ENCODE results near the gene ASB1.

ASB1 gene

DNA sequence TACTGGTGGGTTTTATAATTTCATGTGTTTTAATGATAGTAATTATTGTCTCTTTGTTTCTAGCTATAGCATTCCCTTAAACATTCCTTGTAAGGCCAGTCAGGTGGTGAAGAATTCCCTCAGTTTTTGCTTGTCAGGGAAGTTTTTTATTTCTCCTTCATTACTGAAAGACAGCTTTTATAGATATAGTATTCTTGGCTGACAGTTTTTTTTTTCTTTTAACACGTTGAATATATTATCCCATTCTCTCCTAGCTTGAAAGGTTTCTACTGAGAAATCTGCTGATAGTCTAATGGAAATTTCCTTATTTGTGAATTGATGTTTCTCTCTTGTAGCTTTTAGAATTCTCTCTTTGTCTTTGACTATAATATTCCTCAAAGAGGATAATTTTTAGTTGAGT, 46.8 kb downstream of the ASB1 start:
- DNase-seq, result no peak

DNA sequence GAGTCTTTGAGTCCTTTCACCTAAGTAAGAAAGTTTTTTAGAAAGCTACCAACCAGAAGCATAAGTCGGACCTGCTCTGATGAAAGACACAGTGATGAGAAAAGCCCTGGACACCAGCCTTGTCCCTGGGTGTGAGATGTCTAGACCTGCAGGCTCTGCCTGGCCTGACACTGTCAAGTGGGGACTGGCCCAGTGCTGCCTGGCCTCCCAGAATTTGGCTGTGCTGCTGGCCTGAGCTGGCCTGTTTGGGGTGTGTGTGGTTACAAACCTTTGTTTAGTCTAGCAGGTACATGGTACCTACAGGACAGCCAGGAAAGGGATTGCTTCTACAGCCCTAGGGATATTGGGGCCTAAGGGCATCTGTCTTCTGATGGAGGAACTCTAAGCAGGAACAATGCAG, 48.3 kb downstream of the ASB1 start:
- DNase-seq, result no peak

DNA sequence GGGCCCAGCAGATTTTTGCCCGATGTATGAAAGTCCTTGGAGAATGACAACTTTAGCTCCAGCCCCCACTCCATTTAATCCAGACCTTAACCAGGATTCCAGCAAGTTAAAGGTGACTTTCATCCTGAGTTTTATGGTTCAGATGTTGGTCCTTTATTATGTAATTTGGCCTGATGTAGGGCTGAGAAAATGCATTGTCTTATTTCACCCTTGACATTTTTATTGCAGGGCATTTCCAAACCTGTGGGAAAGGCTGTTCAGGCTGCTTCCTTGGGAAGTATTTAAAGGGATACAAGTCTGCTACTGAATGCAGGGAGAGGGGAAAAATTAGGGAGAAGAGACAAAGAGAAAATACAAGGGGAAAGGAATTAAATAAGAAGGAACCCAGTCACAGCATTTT, 48.8 kb downstream of the ASB1 start:
- no peak for DNase-seq

DNA sequence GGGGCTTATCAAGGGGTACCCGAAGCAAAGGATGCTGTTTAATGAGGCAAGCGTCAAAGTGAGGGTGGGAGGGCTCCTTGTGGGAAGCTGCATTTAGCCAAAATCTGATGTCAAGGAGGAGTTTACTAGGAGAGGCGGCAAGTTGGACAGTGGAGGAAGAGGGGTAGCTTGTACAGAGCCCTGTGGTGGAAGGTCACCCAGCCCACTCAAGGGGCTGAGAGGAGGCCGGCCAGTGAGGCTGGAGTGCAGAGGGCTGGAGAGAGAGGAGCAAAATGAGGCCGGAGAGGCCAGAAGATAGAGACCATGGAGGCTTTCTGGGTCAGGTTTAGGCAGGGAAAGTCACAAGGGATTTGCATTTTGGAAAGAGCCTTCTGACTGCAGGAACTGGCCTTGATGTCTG, 49.5 kb downstream of the ASB1 start:
- no peak for DNase-seq

DNA sequence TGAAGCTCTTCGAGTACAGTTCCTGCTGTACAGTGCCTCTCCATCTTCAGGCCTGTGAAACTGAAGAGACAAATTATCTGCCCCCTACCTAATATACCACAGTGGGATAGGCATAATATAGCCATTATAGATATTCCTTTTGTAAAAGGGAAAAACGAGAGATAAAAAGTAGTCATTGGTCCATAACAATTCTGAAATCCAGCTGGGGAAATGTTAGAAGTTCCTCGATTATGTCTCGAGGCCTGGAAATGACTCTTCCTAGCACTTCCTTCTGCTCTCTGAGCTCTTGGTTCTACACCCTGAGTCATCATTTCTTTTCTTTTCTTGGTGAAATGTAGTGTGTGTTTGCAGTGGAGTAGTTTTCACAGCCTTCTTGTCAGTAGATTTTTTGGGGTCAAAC, 51.5 kb downstream of the ASB1 start:
- DNase-seq, result no peak

DNA sequence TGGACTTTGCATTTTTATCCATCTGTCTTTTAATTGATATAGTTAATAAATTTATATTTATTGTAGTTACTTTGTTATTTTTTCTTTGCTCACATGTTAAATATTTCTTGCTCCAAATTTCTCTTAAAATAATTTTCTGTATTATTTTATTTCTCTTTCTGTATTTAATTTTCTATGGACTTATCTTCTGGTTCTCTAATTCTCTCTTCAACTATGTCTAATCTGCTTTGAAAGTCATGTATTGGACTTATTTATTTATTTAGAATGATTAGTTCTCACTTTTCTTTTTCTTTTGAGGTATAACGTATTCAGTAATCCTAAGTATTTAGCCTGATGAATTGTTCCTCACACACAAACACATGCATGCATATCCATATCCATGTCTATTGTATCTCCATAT, 53.1 kb downstream of the ASB1 start:
- DNase-seq, result no peak

DNA sequence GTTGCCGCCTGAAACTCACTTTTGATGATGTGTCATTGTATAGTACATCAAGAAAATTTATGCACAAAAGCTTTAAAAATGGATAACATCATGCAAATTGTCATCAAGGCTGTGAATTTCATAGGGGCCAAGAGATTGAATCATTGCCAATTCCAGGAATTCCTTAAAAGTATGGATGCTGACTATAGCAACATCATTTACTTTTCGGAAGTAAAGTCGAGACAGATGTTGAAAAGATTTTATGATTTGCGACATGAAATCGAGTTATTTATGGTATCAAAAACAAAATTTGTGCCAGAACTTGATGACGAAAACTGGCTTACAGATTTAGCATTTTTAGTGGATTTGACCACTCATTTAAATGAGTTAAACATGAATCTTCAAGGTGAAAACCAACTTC, 56.3 kb downstream of the ASB1 start:
- DNase-seq, result no peak

DNA sequence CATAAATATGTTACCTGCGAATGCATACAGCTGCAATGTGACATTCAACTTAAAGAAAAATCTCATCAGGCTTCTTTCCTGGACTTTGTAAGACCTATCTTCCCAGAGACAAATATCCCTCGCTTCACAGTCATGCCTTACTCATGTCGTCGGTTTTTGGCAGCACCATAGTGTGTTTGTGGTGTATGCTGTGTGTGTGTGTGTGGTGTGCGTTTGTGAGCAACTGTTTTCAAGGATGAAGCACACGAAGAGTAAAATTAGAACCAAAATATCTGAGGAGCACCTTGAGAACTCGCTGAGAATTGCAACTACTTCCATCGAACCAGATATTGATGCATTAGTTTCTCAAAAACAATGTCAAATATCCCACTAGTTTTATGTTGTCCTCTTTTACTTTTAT, 56.9 kb downstream of the ASB1 start:
- no peak for DNase-seq

DNA sequence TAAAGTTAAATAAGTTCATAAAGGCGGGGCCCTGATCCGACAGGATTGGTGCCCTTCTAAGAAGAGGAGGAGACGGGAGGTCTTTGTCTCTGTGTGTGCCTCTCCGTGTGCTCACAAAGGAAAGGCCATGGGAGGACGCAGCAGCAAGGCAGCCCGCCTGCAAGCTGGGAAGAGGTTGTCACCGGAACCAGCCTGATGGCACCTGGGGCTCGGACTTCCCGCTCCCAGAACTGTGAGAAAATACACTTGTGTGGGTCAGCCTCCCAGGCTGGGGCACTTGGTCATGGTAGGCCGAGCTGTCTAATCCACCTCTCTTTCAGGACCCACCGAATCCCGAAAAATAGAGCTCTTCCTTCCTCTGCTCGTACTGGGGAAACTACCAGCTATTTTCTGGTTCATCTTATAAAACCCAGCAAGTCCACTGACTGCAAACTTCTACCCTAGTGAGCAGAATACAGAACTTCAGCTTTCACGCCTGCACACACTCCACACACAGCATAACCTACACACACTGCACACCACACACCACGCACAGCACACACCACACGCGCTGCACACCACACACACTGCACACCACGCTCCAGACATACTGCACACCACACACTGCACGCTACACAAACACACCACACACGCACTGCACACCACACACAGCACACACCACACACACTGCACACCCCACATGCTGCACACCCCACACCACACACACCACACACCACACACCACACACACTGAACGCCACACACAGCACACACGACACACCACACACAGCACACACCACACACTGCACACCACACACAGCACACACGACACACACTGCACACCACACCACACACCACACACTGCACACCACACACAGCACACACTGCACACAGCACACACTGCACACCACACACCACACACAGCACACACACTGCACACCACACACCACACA, 58.1 kb downstream of the ASB1 start:
- no peak for DNase-seq

DNA sequence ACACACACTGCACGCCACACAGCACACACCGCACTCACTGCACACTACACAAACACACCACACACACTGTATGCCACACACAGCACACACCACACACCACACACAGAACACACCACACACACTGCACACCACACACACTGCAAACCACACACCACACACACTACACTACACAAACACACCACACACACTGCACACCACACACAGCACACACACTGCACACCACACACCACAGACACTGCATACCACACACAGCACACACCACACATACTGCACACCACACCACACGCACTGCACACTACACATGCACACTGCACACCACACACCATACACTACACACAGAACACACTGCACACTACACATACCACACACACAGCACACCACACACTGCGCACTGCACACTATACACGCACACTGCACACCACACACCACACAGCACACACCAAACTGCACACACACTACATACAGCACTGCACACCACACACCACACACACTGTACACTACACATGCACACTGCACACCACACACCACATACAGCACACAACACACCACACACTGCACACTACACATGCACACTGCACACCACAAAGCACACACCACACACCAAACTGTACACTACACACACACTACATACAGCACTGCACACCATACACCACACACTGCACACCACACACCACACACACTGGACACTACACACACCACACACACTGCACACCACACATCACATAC, 59.6 kb downstream of the ASB1 start:
- DNase-seq, result no peak

DNA sequence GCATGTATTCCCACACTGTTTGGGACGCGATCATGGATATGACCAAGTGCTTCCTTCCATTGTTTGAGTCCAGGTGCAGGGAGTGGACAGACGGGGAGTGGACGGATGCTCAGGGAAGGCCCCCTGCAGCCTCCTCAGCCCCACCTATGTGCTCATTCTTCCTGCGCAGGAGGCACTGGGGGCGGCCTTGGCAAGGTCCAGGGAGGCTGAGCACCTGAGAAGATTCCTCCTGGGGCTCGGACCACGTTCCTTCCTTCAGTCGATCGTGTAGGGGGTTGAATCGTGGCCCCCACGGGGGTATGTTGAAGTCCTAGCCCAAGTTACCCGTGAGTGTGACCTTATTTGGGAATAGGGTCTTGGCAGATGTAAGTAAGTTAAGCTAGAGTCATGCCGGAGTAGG, 60.4 kb downstream of the ASB1 start:
- DNase-seq, result no peak

DNA sequence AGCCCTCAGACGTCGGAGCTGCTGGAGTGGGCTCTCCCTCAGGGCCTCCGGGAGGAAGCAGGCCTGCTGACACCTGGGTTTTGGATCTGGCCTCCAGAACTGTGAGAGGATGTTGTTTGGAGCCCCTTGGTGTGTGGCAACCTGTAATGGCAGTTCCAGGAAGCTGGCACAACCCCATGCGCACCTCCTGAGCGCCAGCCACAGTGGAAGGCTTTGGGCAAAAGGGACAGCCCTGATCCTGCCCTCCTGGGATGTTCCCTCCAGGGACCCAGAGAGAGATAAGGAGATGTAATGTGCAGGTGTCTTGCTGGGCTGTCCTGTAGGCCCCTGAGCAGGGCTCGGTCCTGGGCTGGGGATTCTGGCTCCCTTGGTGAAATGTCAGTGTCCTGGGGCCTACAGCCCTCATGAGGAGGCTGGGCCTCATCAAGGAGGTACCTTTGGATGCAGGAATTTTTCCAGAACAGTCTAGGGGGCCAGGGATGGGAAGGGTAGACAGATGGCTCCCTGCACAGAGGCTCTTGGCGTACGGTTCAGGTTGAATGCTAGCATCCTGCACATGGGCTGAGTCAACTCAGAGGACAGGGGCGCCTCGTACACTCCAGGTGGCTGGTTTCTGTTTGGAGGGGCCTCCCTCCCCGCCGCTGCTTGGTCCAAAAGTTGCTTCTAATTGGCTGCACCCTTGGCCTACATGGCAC, 61.1 kb downstream of the ASB1 start:
- no peak for DNase-seq

DNA sequence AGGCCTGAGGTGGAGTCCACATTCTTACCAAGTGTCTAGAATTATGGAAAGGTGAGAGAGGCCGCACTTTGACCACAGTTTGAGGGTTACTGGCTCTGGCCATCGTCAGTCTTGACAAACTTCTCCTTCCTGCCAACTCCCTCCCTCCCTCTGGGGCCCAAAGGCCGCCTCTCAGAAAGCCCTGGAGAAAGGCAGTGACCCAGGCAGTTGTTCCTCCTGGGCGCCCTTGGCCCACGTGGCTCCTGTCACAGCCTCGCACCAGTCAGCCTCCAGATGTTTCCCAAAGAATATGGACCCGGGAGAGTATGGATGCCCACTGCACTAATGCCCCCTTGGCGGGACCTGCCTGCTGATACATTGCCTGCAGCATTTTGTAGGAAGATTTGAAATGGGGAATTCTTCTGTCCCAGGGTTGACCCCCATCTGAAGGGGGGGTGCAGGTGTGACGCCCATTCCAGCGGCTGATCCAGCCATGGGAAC, 61.7 kb downstream of the ASB1 start:
- no peak for DNase-seq

DNA sequence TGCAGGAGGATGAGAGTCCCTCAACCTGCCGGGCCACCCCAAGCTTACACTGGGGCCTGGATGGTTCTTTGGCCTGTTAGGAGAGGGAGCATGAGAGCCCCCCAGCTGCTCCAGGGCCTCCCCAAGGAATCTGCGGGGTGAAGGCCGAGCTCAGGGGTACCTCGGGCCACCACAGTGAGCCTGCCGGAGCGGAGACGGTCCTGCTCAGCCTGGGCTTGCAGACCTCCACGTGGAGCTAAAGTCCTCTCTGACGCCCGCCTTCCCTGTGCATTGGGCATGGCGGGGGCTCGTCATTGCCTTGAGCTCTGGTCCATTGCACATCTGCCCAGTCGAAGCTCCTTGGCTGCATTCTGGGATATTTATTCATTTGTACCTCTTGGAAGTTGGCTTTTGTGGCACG, 62.7 kb downstream of the ASB1 start:
- no peak for DNase-seq

DNA sequence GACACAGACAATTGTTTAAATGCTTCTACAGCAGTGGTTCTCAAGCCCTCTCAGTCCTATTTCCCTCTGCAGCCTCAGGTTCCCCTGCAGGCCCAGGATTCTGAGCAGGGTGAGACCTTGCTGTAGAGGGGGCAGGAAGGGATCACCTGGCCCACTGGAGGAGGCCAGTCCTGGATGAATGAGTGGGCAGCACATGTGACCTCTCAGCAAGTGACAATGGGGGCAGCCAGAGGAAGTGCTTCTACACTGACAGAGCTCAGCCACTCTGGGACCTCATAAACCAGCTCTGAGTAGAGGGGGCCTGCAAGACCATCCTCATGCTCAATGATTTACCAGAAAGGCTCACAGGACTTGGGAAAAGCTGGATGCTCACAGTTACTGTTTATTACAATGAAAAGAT, 63.2 kb downstream of the ASB1 start:
- no peak for DNase-seq

DNA sequence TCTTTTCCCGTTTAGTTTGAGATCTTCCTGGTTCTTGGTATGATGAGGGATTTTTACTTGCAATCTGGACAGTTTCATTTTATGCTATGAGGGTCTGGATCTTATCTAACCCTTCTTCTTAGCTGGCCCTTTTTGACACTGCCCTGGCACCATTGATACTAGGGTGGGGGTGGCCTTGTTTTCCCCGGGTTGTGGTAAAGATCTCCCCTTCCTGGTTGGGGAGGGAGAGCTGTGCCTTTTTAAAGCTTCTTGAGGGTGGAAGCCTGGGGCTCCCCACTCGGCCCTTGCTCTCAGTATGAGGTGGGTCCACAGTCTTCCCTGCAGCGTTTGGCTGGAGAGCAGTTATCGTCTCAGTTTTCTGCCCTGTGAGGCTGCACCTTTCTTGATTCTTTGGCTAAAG, 66.1 kb downstream of the ASB1 start:
- no peak for DNase-seq

DNA sequence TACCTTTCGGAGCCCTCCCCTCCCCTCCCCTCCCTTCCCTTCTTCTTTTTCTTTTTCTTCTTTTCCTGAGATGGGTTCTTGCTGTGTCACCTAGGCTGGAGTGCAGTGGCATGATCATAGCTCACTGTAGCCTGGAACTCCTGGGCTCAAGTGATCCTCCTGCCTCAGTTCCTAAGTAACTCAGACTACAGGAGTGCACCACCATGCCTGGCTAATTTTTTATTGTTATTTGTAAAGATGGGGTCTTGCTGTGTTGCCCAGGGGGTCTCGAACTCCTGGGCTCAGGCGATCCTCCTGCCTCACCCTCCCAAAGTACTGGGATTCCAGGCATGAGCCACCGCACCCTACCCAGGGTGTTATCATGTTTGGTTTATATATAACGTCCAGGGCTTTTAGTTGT, 66.7 kb downstream of the ASB1 start:
- DNase-seq, result no peak

DNA sequence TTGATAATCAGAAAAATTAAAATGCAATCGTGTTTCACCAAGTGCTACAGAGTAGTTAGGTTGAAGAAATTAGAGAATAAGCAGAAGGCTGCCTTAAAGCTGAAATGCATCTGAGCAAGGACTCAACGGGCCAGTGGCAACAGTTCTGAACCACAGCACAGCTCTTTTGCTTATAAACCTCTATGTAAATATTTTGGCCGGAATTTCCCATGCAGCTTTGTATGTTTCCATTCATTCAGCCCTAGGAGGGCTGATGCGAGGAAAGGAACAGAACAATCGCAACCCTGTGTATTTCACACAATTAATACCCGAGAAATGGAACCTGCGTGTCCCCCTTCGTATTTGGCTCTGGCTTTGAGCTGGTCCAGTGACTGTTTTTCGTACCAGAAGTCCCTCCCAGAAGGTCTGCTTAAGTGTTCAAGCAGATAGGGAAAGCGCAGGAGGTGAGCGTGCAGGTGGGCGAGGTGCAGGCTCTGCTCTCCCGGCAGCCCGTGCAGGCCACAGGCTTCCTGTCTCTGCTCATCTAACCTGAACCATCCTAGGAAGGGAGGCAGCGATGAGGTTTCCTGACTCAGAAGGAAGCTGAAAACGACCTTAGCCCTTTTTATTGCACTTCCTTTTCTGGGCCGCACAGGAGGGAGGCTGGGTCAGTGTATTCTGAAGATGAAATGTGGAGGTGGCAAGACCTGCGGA, 67.3 kb downstream of the ASB1 start:
- DNase-seq, result peak in 3 of 6 experiments; percentile 23 to 32 (median 31)

DNA sequence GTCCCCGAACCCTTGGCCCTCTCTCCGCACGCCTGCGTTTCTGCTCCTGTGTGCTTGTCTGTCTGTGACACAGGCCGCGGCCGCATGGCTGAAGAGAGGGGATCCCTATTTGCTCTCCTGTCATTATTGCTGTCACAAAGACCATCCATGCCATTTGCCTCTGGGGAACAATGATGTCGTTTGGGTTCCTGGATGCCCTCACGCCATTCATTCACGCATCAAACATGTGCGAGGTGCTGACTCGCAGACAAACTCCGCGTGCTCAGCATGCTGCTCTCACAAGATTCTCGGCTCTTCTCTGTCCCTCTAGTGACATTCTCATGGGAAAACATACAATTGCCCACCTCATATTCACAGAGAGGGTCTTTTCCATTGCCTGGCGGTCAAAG, 67.8 kb downstream of the ASB1 start:
- no peak for DNase-seq

DNA sequence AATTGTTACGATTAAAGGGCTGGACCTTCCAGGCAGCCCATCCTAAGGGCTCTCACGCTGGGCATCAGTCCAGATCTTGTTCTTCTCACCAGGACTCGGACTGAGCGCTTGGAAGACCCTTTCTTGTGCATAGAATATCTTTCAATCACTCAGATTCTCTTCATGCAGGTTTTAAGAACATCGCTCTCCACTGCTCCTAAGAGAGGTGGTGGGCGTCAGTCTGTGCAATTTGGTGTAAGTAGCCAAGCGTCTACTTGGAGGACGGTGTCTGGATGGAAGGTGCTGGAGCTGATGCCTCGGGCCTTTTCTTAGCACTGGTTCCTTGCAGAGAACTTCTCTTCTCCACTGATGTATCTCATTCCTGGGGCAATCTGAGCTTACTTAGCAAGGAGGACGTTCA, 68.7 kb downstream of the ASB1 start:
- DNase-seq, result no peak

DNA sequence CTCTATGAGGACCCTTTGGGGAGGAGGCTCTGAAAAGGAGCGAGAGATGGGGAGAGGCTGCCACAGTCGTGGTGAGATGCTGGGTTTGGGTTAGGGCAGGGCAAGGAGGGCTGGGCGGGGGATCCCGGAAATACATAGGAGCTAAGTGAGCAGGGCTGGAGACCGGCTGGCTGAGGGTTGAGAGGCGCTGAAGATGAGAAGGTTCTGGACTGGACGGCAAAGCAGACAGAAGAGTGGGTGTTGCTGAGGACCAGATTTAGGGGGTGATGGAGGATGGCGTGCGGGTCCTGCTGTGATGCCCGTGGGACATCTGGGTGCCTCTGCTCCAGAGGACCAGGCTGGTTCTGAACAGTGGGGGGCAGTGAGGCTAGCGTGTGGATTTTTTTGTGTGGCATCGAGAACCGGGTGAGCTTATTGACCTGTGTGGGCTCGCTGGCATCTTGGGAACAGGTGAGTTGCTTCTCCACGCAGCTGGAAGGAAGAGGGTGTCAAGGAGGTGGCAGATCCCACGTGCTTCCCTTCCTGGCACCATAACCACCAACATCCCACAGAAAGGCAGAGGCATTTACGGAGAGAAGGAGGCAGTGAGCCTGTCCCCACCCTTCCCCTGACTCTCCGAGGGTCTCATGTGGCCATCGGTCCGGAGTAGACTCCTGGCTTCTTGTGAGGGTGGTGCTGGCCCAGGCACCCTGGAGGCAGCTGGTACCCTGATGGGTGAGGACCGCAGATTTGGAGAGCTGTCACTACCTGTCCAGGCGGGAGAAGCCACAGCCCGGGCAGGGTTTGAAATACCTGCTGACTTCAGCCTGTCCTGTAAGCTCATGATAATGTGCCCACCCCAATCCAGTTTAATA, 70.3 kb downstream of the ASB1 start:
- no peak for DNase-seq

DNA sequence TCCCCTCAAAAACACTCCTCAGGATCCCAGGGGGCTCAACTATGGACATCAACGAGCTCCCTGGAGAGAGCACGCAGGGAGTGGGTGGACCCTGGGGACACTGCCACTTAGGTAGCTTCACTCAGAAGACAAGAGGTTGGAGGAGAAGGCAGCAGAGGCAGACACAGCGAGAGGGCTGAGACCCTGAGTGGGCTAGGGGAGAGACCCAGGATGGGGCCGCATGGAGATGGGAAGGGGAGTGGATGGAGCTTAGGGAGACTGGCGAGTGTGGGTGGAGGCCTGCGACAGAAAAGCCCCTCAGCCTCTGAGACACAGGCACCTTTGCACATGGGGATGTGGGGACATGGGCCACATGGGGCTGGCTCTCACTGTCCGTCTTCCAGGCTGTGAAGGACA, 70.9 kb downstream of the ASB1 start:
- DNase-seq, result no peak

All from stimulated activated naive CD4-positive, alpha-beta T cell (primary cell).